Hippocampal formation (tissue), 2 donors: ENCODE results near the gene PTCH2.
"Not testable (repeated sequence)": the region's sequence is repeated elsewhere in the genome, so short reads cannot be mapped to it uniquely, and the experiment has no call there.

ENCODE experiments used
- DNase-seq, 2 donors: peaks; one replicate each; lab custom pipeline; 2025; lab: John Stamatoyannopoulos, UW

Gene PTCH2

DNA sequence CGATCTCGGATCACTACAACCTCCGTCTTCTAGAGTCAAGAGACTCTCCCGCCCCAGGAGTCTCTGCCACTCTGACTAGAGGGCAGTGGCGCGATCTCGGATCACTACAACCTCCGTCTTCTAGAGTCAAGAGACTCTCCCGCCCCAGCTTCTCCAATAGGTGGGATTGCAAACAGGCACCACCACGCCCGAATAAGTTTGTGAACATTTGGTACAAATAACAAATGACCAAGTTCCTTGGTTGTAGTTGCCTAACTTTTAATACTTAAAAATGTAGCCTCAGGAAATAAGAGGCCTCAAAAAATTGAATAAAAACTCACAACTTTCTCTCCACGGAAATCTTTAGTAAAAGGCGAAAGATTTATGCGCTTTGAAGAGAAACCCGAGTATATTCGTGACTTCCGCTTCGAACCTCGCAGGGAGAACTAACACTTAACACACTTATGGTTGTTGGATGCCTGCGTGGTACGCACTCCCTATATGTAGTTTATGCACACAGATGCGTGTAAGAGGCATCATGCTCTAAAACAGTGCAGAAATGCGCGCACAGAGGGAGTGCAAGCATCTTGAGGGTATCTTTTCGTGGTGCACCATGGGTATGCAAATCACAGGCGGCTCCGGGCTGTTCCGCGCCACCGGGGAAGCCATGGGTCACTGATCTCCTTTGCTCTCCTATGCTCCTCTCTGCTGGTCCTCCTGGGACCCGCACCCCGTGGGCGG is 23.3 kb downstream of the PTCH2 start:
- peak; percentile 59 to 62 for DNase-seq

DNA sequence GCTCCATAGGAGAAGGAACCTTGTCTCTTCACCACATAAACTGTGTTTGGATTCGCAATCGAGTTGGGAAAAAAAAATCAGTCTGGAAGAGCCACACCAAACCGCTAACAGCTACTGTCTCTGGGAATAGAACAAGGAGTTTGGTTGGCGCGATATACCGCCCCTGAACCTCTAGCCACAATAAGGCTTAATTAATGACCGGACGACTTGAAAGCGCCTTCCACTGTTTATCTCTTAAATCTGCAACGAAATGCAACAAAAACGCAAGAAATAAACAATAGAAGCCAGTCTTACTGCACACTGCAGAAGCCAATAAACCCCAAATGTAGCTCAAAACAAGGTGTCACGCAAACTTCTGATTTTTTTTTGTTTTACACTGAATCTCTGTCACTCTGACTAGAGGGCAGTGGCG is 23.9 kb downstream of the PTCH2 start:
- no peak for DNase-seq

- DNase-seq: no peak
These were observed 25.1 kb downstream of the PTCH2 start for GRCh38 chr1:44817771-44818495.

GRCh38 chr1:44817307-44817706 is 25.7 kb downstream of the PTCH2 start:
- DNase-seq: no peak

GRCh38 chr1:44815926-44816325 is 27.1 kb downstream of the PTCH2 start:
- DNase-seq: not testable (repeated sequence)

DNA sequence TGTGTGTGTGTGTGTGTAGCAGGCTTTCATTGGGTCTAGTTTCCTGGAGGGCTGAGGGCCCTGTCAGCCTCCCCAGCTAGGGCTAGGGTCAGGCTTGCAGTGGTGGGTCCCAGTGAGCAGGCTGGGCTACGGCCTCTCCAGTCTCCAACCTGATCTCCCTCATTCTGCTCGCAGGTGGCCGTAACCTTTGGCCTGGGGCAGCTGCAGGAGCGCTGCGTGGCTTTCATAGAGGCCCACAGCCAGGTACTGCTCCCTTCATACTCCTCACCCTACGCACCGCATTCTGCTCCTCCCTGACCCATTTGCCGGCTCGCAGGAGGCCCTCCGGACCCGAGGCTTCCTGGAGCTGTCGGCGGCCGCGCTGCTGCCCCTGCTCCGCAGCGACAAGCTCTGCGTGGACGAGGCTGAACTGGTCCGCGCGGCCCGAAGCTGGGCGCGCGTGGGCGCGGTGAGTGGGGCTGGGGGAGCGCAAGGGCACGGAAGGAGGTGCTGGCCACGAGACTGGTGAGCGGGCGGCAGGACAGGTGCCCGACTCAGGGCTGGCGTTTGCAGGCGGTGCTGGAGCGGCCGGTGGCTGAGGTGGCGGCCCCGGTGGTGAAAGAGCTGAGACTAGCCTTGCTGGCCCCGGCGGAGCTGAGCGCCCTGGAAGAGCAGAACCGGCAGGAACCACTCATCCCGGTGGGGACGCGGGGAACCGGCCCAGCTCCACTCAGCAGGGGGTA is 30.1 kb downstream of the PTCH2 start:
- DNase-seq: no peak

DNA sequence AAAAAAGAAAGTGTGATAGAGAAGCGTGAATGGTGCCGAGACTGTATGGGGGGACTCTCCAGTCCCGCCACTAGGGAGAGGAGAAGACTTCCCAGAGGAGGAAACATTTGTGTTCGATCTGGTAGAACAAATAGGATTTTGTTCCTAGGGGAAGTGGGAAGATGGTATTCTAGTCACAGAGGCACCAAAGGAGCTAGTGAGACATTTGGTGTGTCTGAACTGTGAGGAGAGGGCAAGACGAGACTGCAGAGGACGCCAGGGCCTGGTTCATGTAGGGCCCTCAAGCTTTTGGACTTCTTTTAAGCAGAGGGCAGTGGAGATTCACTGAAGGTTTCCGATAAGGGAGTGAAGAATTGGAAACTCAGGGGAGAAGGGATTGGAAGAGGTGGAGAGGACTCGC is 31.8 kb downstream of the PTCH2 start:
- DNase-seq: no peak

GRCh38 chr1:44810762-44811105 is 32.3 kb downstream of the PTCH2 start:
- not testable (repeated sequence) for DNase-seq

- DNase-seq: peak in 1 of 2 donors; percentile 38
These were observed 32.8 kb downstream of the PTCH2 start for GRCh38 chr1:44810101-44810761.

DNA sequence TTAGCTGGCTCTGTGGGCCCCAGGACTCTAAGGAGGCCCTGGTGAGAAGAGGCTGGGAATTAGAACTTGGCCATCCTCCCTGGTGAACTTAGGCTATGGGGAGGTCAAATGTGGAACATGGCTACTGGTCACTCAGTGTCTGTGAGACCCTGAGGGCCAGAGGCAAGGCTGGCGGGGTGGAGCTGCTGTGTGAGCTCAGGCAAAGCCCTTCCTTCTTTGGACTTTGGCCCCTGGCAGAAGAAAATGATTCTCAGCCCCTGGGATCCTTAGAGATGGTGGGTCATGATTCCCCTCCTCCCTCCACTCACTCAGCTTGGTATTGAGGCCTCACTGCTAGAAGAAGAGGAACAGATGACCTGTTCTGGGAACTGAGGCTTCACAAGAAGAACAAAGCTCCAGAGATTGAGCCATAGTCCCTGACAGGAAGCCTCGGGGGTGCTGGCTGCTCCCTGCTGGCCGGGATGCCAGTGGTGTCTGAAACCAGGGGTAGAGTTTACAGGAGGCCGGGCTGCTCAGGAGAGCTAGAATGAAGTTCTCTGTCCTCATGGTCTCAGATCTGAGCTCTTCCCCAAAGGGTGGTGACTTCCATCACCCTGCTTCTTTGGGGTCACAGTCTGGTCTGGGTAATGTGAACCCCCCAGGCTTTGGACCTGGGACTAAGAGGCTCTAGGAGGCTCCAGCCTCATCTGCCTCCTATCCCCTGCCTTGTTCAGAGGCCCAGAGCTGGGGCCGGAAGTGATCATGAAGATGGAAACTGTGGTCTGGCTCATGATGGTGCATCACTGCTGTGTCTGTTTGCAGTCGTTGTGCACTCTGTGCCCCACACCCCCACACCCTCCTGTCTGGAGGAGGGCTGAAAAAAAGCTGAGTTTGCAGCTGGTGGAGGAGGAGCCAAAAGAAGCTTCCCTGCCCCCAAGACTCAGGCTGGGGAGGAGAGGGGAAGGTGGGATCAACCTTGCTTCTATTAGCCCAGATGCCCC is 33.8 kb downstream of the PTCH2 start:
- peak in 1 of 2 donors; percentile 33 for DNase-seq

- peak; percentile 57 to 70 for DNase-seq
These were observed 34.8 kb downstream of the PTCH2 start, which contains the start of gene BTBD19 for GRCh38 chr1:44808063-44808937. TSS of gene BTBD19 (plus strand) at chr1:44808523. CDS start at chr1:44808821, 298 bp downstream.

- DNase-seq: peak; percentile 47 to 69
These were observed 35.5 kb downstream of the PTCH2 start for GRCh38 chr1:44807364-44808062.

DNA sequence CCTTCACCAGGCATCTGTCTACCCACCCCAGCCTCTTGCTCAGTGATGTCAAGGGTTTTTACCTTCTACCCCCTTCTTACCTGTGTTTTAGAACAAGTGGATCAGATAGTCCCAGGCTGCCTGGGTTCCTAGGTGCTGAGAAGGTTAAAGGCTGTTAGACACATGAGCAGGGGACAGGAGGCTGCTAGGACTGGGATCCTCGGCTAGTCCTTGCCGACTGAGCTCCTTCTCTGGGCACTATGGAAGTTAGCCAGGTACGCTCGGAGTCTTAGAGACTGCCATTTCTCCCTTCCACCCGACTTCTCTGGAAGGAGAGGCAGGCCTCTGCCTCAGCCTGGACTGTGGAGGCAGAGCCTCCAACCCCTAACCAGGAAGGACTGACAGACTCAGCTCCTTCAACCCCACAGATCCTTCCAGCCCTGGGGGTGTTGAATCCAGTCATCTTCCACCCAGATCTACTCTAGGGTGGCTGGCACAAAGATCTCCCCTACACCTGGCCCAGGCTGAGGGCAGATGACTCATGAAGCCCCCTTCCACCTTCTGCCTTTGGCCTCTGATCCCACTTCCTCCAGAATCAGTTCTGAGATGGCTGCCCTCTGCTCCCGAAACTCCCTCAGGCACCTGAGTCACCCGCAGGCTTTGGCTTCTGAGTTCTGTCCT is 36.2 kb downstream of the PTCH2 start, which contains the start of gene DYNLT4:
DYNLT4 (minus strand) TSS at position 648 of the 660 bp plus-strand sequence. CDS start 683 bp downstream, outside the sequence.
- DNase-seq: no peak

DNA sequence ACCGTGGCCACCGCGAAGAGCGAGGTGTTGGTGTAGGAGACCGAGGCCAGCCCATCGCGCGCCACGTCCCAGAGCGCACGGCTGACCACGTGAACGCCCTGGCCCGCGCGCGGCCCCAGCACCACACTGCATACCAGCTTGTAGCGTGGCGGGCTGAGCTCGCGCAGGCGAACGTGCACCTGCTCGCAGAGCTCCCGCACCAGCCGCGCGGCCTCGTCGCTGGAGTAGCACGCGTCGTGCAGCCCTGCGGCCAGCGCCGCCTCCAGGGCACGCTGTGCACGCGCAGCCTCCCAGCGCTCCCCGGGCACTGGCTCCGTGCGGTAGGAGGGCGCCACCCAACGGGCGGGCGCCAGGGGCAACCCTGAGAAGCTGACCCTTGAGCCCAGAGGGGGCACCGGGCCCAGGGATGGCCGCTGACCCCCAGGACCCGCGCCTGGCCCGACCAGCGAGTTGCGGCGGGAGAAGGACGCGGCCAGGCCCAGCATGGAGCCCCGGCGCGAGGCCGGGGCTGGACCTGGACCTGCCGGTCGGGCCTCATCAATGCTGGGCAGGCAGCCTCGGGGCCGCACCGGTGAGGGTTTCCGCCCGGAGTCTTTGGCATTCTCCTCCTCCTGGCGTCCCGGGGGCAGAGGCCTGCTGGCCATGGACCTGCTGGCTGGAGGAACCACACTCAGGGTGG is 36.9 kb downstream of the PTCH2 start:
- DNase-seq: no peak

DNA sequence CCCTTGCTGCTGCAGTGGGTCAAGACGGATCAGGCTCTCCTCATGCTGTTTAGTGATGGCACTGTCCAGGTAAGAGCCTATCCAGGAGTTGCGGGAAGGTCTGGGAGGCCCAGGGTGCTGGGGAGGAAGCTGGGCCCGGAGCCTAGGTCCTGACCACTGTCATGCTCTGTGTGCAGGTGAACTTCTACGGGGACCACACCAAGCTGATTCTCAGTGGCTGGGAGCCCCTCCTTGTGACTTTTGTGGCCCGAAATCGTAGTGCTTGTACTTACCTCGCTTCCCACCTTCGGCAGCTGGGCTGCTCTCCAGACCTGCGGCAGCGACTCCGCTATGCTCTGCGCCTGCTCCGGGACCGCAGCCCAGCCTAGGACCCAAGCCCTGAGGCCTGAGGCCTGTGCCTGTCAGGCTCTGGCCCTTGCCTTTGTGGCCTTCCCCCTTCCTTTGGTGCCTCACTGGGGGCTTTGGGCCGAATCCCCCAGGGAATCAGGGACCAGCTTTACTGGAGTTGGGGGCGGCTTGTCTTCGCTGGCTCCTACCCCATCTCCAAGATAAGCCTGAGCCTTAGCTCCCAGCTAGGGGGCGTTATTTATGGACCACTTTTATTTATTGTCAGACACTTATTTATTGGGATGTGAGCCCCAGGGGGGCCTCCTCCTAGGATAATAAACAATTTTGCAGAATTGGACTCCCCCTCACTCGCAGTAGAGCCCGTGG is 37.6 kb downstream of the PTCH2 start:
- DNase-seq: no peak

DNA sequence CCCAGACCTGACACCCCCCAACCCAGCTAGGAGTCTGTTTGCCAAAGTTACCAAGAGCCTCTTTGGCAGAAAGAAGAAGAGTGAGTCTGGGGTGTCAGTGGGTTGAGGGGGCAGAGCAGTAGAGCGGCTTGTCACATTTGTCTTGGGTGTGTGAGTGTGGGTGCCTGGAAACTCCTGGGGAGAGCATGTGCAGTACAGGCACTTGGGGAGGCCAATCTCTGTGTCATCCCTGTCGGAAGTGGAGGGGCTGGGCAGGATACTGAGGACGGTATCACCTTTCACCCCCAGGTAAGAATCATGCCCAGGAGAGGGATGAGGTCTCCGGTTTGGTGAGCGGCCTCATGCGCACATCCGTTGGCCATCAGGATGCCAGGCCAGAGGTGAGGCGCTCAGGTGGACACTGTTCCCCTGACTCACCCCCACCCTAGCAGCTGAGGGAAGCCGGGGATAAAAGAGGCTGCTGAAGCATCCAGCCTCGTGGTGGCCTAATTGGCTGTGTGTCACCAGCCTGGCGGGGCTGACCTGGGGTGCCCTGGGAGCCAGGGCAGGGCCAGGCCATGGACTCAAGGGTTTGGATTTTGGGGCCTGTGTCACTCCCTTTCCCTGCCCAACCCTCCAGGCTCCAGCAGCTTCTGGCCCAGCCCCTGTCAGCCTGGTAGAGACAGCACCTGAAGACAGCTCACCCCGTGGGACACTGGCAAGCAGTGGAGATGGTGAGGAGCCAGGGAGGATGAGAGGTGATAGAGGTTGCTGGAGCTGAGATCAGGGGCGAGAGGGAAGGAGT is 39.5 kb downstream of the PTCH2 start:
- no peak for DNase-seq

- no peak for DNase-seq
These were observed 40.1 kb downstream of the PTCH2 start for GRCh38 chr1:44803062-44803311.
